ENCODE data around the gene SSC5D.

SSC5D gene

DNA sequence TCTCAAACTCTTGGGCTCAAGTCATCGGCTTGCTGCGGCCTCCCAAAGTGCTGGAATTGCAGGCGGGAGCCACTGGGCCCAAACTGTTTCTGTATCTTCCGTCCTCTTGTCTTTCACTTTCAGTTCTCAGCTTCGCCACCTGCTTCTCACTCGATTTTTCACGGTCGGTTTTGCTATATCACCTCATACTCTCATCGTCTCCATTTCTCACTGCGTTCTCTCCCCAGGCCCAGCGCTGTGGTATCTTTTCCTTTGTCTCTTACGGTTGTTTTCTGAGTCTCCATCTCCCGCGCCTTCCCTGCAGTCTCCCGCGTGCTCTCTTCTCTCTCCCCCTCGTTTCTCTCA is 14.9 kb downstream of the SSC5D start:
- no peak overlapping the region for H3K4me3 ChIP-seq (ENCODE audit: low read depth, low read length)
- DNase-seq: no peak
- H3K36me3 ChIP-seq: no peaks in the 10 kb centered on the region
- peaks cover 4% of the 10 kb centered on the region for H3K9me3 ChIP-seq
- H3K27me3 ChIP-seq: no peaks in the 10 kb centered on the region
- no peaks in the 10 kb centered on the region for H3K4me1 ChIP-seq
- TF ChIP-seq, protein P1, sequence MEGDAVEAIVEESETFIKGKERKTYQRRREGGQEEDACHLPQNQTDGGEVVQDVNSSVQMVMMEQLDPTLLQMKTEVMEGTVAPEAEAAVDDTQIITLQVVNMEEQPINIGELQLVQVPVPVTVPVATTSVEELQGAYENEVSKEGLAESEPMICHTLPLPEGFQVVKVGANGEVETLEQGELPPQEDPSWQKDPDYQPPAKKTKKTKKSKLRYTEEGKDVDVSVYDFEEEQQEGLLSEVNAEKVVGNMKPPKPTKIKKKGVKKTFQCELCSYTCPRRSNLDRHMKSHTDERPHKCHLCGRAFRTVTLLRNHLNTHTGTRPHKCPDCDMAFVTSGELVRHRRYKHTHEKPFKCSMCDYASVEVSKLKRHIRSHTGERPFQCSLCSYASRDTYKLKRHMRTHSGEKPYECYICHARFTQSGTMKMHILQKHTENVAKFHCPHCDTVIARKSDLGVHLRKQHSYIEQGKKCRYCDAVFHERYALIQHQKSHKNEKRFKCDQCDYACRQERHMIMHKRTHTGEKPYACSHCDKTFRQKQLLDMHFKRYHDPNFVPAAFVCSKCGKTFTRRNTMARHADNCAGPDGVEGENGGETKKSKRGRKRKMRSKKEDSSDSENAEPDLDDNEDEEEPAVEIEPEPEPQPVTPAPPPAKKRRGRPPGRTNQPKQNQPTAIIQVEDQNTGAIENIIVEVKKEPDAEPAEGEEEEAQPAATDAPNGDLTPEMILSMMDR (IDR thresholded peaks at IDR 0.05; ENCODE audit: low read depth, low read length): no peak

DNA sequence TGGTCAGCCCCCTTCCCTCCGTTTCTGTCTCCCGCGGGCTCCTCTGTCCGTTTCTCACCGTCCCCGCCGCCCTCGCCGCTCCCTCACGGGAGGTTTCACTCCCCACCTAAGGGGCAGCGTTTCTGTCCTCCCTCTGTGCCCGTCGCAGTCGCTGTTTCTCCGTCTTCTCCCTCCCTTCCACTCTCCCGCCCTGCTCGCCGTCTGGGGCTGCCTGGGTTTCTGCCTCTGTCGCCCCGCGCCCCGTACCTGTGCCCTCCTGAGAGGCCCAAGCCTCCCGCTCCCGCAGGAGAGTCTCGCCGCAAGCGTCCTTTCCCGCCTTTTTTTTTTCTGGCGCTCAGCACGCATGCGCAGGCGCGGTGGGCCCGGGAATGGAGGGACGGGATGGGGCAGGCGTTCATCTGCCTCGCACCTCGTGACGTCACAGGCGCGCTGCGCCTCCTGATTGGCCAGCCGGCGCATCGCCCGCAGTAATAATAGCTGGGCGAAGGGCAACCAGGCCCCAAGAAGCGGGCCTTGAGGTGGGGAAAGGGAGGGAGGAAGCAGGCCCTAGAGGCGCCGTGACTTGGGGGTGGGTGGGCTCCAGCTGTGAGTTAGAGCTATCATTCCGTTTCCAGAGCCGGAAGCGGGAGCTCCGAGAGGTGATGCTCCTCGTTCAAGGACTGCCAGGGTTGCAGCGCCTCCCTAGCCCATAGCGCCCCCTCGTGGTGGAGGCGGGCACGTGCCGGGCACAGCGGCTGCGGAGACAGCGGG is 15.4 kb downstream of the SSC5D start:
- Histone ChIP-seq H3K4me1 (no peaks in the 10 kb centered on the region), H3K4me3 (ENCODE audit: low read depth, low read length) (peak overlapping the region; percentile 34; the same call in 1 of the 2 replicates), H3K9me3 (peaks cover 4% of the 10 kb centered on the region), H3K27me3 (no peaks in the 10 kb centered on the region), H3K36me3 (no peaks in the 10 kb centered on the region)
- DNase-seq: peak; percentile 95
- TF ChIP-seq, protein P1 (IDR thresholded peaks at IDR 0.05; ENCODE audit: low read depth, low read length): peak; percentile 90

DNA sequence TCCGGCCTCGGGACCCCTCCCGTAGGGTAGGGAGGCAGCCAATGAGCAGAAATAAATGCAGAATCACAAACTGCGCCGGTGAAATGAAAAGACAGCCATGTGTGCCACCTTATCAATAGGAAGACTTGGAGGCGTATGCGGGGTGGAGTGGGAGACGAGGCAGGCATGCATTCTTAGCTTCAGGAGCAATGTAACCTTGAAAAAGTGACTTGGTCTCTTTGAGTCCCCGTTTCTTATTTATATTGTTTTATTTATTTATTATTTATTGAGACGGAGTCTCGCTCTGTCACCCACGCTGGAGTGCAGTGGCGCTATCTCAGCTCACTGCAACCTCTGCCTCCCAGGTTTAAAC is 16.0 kb downstream of the SSC5D start:
- Histone ChIP-seq H3K4me1 (no peaks in the 10 kb centered on the region), H3K27me3 (no peaks in the 10 kb centered on the region), H3K9me3 (peaks cover 4% of the 10 kb centered on the region), H3K4me3 (ENCODE audit: low read depth, low read length) (no peak overlapping the region), H3K36me3 (no peaks in the 10 kb centered on the region)
- DNase-seq: no peak
- TF ChIP-seq, protein P1 (IDR thresholded peaks at IDR 0.05; ENCODE audit: low read depth, low read length): no peak

DNA sequence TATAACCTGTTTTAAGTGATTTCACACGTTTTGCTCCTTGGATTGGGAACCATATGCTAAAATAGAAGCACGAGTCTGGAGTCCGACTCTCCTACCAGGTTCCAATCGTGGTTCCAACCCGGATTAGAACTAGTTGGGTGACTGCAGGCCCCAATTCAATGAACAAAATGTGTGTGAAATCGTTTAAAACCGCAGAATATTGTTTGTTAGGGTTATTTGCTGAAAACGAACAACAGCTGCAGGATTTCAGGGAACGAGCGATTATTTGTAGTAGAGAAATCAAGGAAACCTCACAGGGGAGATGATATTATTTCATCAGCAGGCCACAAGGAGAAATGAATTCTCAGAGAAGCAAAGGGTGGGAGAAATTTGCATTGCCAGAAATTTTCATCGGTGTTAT is 16.7 kb downstream of the SSC5D start:
- H3K27me3 ChIP-seq: no peaks in the 10 kb centered on the region
- TF ChIP-seq, protein P1 (IDR thresholded peaks at IDR 0.05; ENCODE audit: low read depth, low read length): no peak

DNA sequence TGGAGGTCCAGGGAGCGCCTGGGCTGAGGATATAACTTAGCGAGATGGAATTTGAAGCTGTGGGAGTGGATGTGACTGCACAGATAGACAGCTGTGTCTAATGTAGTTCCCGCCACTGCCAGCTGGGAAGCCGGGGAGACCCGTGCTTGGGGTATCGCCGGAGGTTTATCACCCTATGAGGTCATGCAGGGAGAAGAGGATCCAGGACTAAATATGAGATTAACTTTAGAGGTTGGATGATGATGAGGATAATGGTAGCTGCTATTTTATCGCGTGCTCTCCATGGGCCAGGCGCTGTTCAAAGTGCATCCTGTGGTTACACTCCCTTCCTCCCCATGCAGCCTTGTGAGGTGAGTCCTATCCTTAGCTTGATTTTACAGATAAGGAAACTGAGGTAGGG is 19.9 kb downstream of the SSC5D start:
- Histone ChIP-seq H3K27me3 (no peaks in the 10 kb centered on the region; the same call in none of the 2 replicates), H3K9me3 (peaks cover 4% of the 10 kb centered on the region), H3K4me3 (ENCODE audit: low read depth, low read length) (no peak overlapping the region), H3K36me3 (no peaks in the 10 kb centered on the region), H3K4me1 (no peaks in the 10 kb centered on the region)
- TF ChIP-seq, protein P1 (IDR thresholded peaks at IDR 0.05; ENCODE audit: low read depth, low read length): no peak
- DNase-seq: no peak

More for the DNA sequence above, 16.7 kb downstream of the SSC5D start:
- no peak for DNase-seq
- Histone ChIP-seq H3K9me3 (peaks cover 4% of the 10 kb centered on the region), H3K4me1 (no peaks in the 10 kb centered on the region), H3K4me3 (ENCODE audit: low read depth, low read length) (no peak overlapping the region), H3K36me3 (no peaks in the 10 kb centered on the region)

DNA sequence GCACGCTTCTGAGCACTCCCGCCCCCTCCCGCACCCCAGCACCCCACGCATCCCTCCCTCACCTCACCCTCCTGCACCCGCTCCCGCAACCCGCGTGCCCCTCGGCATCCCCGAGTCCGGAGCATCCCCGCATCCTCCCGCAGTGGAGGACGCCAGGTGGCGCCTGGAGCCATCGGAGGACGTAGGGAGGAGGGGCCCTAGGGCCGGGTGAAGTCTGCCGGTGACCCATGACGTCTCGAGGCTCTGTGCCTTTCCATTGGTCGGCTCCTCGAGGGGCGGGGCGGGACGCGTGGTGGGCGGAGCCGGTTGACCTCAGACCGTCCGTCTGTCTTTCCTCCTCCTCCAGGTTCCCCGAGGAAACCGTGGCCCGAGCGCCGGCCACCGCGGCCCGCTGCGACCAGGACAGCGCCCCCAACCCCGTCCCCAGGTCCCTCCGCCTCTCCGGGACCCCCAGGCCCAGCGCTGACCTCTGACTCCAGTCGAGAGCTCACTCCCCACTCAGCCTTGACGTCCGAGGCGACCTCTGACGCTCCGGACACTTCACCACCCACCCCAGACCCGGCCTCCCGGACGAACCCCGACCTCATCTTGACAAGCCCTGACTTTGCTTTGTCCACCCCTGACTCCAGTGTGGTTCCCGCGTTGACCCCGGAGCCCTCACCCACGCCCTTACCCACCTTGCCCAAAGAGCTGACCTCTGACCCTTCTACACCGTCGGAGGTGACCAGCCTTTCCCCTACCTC is 28.8 kb downstream of the SSC5D start:
- Histone ChIP-seq H3K9me3 (no peaks in the 10 kb centered on the region), H3K4me1 (peaks cover 5% of the 10 kb centered on the region), H3K4me3 (ENCODE audit: low read depth, low read length) (peak overlapping the region; percentile 48), H3K36me3 (no peaks in the 10 kb centered on the region), H3K27me3 (peaks cover 4% of the 10 kb centered on the region; the same call in 1 of the 2 replicates)
- TF ChIP-seq, protein P1 (IDR thresholded peaks at IDR 0.05; ENCODE audit: low read depth, low read length): peak; percentile 87
- peak; percentile 95 for DNase-seq
